HL-60 (cell line): ENCODE results near the gene EEF2K.

Source experiments
- DNase-seq, 2 experiments: peaks; one replicate each; pipeline ENCODE4 v3.0.0-alpha.2; 2010 to 2020; ENCODE audit warnings: low read depth in 1 of 2, low spot score in 1 of 2
- H3K27ac ChIP-seq: fragments of 250-450 bp; sonication (Bioruptor Pico); replicated peaks from 2 replicates; pipeline ENCODE4 v1.5.1; 2020; ENCODE audit warnings: mild to moderate bottlenecking, moderate library complexity
- H3K27me3 ChIP-seq: fragments of 250-450 bp; sonication (Bioruptor Pico); 2 replicates; pipeline ENCODE4 v1.5.1; 2021; ENCODE audit warnings: mild to moderate bottlenecking, moderate library complexity; ENCODE audit not compliant: insufficient read depth, poor library complexity, severe bottlenecking
- H3K4me3 ChIP-seq: replicated peaks from 2 replicates; pipeline ENCODE4 v1.5.1; 2011; ENCODE audit warnings: mild to moderate bottlenecking, control low read depth, low read length; ENCODE audit not compliant: insufficient read depth
- CTCF ChIP-seq: IDR thresholded peaks from one replicate; pipeline ENCODE4 v1.5.1; 2011; ENCODE audit warnings: low read length, control low read depth, inconsistent platforms; ENCODE audit not compliant: insufficient read depth
- GABPA ChIP-seq: IDR thresholded peaks from 2 replicates; pipeline ENCODE4 v1.6.1; 2012; ENCODE audit warnings: low read depth
- POLR2AphosphoS5 ChIP-seq: IDR thresholded peaks from 2 replicates; pipeline ENCODE4 v1.6.1; 2012; ENCODE audit warnings: low read depth
- SPI1 ChIP-seq: IDR thresholded peaks from 2 replicates; pipeline ENCODE4 v1.6.1; 2012; ENCODE audit warnings: low read depth, mild to moderate bottlenecking, borderline replicate concordance
- TF ChIP-seq, protein P1 (sequence below): IDR thresholded peaks from 2 replicates; pipeline ENCODE4 v1.6.1; 2012; ENCODE audit warnings: low read depth; ENCODE audit not compliant: insufficient replicate concordance

The EEF2K gene

GRCh38 chr16:22225060-22225459, 19.0 kb downstream of the EEF2K start:
- TF ChIP-seq CTCF (no peak), POLR2AphosphoS5 (no peak), GABPA (no peak), SPI1 (no peak)
- TF ChIP-seq, protein P1, sequence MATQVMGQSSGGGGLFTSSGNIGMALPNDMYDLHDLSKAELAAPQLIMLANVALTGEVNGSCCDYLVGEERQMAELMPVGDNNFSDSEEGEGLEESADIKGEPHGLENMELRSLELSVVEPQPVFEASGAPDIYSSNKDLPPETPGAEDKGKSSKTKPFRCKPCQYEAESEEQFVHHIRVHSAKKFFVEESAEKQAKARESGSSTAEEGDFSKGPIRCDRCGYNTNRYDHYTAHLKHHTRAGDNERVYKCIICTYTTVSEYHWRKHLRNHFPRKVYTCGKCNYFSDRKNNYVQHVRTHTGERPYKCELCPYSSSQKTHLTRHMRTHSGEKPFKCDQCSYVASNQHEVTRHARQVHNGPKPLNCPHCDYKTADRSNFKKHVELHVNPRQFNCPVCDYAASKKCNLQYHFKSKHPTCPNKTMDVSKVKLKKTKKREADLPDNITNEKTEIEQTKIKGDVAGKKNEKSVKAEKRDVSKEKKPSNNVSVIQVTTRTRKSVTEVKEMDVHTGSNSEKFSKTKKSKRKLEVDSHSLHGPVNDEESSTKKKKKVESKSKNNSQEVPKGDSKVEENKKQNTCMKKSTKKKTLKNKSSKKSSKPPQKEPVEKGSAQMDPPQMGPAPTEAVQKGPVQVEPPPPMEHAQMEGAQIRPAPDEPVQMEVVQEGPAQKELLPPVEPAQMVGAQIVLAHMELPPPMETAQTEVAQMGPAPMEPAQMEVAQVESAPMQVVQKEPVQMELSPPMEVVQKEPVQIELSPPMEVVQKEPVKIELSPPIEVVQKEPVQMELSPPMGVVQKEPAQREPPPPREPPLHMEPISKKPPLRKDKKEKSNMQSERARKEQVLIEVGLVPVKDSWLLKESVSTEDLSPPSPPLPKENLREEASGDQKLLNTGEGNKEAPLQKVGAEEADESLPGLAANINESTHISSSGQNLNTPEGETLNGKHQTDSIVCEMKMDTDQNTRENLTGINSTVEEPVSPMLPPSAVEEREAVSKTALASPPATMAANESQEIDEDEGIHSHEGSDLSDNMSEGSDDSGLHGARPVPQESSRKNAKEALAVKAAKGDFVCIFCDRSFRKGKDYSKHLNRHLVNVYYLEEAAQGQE = no peak
- H3K27me3 ChIP-seq = no peaks in the 10 kb centered on the region
- no peak for DNase-seq
- no peak overlapping the region for H3K4me3 ChIP-seq
- no peak overlapping the region for H3K27ac ChIP-seq

GRCh38 chr16:22229889-22230288, 23.8 kb downstream of the EEF2K start:
- Histone ChIP-seq H3K27me3 (no peaks in the 10 kb centered on the region), H3K4me3 (no peak overlapping the region), H3K27ac (no peak overlapping the region)
- DNase-seq = no peak
- TF ChIP-seq SPI1 (no peak), POLR2AphosphoS5 (no peak), GABPA (no peak), CTCF (no peak)
- TF ChIP-seq, protein P1 = no peak

GRCh38 chr16:22232277-22233036, 26.4 kb downstream of the EEF2K start:
- TF ChIP-seq CTCF (no peak), SPI1 (no peak), POLR2AphosphoS5 (no peak)
- TF ChIP-seq, protein P1 = no peak
- Histone ChIP-seq H3K27me3 (no peaks in the 10 kb centered on the region), H3K4me3 (no peak overlapping the region), H3K27ac (no peak overlapping the region)
- no peak for DNase-seq
